NCI-H226 (cell line): ENCODE measurements around the gene TTC5.
"Not testable (repeated sequence)": the region's sequence is repeated elsewhere in the genome, so short reads cannot be mapped to it uniquely, and the experiment has no call there.

ENCODE experiments used
- DNase-seq: peaks from one replicate; pipeline ENCODE4 v3.0.0-alpha.2; 2015

The TTC5 gene

GRCh38 chr14:20305265-20306078, at the start of gene TTC5:
Gene TTC5 (minus strand): TSS chr14:20305951. CDS start chr14:20305937, 14 bp downstream.
- peak; percentile 66 for DNase-seq

- no peak for DNase-seq
Measured at GRCh38 chr14:20350860-20351259, 45.1 kb upstream of the TTC5 start.

- no peak for DNase-seq
Measured at GRCh38 chr14:20350282-20350681, 44.5 kb upstream of the TTC5 start.

- no peak for DNase-seq
Measured at GRCh38 chr14:20347747-20348146, 42.0 kb upstream of the TTC5 start.

- DNase-seq, result no peak
Measured at GRCh38 chr14:20346713-20347112, 41.0 kb upstream of the TTC5 start.

- DNase-seq, result no peak
Measured at GRCh38 chr14:20345366-20345765, 39.6 kb upstream of the TTC5 start.

GRCh38 chr14:20343862-20344220, 38.1 kb upstream of the TTC5 start:
- no peak for DNase-seq

GRCh38 chr14:20343092-20343861, 37.5 kb upstream of the TTC5 start, which contains the start of gene PARP2:
Gene PARP2 (plus strand): TSS chr14:20343635. CDS start chr14:20343642, 7 bp downstream.
- peak; percentile 100 for DNase-seq

GRCh38 chr14:20341646-20342045, 35.9 kb upstream of the TTC5 start:
- DNase-seq, result no peak

- DNase-seq, result not testable (repeated sequence)
Measured at GRCh38 chr14:20341032-20341431, 35.3 kb upstream of the TTC5 start.

- DNase-seq, result no peak
Measured at GRCh38 chr14:20334017-20334416, 28.3 kb upstream of the TTC5 start.

GRCh38 chr14:20333494-20333841, 27.7 kb upstream of the TTC5 start:
- DNase-seq, result no peak

GRCh38 chr14:20332788-20333493, 27.2 kb upstream of the TTC5 start, which contains the start of gene CCNB1IP1:
Gene CCNB1IP1 (minus strand): TSS chr14:20333279. CDS start chr14:20316523, 16,756 bp downstream.
- DNase-seq, result peak; percentile 84

- DNase-seq, result no peak
Measured at GRCh38 chr14:20332431-20332787, 26.7 kb upstream of the TTC5 start.

- DNase-seq, result no peak
Measured at GRCh38 chr14:20331053-20331613, 25.4 kb upstream of the TTC5 start.

- DNase-seq, result no peak
Measured at GRCh38 chr14:20329355-20329754, 23.6 kb upstream of the TTC5 start.

GRCh38 chr14:20328705-20329104, 23.0 kb upstream of the TTC5 start:
- DNase-seq, result no peak

- DNase-seq, result peak; percentile 9
Measured at GRCh38 chr14:20327005-20327869, 21.5 kb upstream of the TTC5 start.

- no peak for DNase-seq
Measured at GRCh38 chr14:20317720-20318119, 12.0 kb upstream of the TTC5 start.

GRCh38 chr14:20314026-20314425, 8.3 kb upstream of the TTC5 start:
- no peak for DNase-seq

- no peak for DNase-seq
Measured at GRCh38 chr14:20306079-20306423, 300 bp upstream of the TTC5 start.

- no peak for DNase-seq
Measured at GRCh38 chr14:20302042-20302755, 3.6 kb downstream of the TTC5 start.
